Measurements from ENCODE around the gene LRRTM2.

DNA sequence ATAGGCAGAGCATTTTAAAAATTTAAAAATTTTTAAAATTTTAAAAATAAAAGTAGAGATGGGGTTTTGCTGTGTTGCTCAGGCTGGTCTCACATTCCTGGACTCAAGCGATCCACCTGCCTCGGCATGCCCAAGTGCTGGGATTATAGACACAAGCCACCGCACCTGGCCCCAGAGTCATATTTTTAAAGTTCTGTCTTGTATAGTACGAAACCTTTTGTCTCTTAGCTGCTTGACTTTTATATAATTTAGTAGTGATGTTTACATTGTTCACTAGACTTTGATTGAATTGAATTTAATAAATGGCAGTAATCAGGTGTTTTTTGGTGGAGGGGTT is 31.0 kb downstream of the LRRTM2 start:
- TF ChIP-seq ARNTL (CRISPR knock-in tag; IDR thresholded peaks at IDR 0.05; ENCODE audit: borderline replicate concordance, low read depth) (no peak), ZNF565 (CRISPR knock-in tag; conservative IDR thresholded peaks at IDR 0.05; ENCODE audit: low read depth) (no peak), ZFP3 (CRISPR knock-in tag; IDR thresholded peaks at IDR 0.05) (no peak), SNAI2 (CRISPR knock-in tag; IDR thresholded peaks at IDR 0.05) (no peak), CSDC2 (CRISPR knock-in tag; IDR thresholded peaks at IDR 0.05) (no peak), GLIS3 (CRISPR knock-in tag; IDR thresholded peaks at IDR 0.05) (no peak)
- TF ChIP-seq, protein P1, sequence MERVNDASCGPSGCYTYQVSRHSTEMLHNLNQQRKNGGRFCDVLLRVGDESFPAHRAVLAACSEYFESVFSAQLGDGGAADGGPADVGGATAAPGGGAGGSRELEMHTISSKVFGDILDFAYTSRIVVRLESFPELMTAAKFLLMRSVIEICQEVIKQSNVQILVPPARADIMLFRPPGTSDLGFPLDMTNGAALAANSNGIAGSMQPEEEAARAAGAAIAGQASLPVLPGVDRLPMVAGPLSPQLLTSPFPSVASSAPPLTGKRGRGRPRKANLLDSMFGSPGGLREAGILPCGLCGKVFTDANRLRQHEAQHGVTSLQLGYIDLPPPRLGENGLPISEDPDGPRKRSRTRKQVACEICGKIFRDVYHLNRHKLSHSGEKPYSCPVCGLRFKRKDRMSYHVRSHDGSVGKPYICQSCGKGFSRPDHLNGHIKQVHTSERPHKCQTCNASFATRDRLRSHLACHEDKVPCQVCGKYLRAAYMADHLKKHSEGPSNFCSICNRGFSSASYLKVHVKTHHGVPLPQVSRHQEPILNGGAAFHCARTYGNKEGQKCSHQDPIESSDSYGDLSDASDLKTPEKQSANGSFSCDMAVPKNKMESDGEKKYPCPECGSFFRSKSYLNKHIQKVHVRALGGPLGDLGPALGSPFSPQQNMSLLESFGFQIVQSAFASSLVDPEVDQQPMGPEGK (CRISPR knock-in tag; IDR thresholded peaks at IDR 0.05; ENCODE audit: borderline replicate concordance), result no peak
- TF ChIP-seq, protein P2, sequence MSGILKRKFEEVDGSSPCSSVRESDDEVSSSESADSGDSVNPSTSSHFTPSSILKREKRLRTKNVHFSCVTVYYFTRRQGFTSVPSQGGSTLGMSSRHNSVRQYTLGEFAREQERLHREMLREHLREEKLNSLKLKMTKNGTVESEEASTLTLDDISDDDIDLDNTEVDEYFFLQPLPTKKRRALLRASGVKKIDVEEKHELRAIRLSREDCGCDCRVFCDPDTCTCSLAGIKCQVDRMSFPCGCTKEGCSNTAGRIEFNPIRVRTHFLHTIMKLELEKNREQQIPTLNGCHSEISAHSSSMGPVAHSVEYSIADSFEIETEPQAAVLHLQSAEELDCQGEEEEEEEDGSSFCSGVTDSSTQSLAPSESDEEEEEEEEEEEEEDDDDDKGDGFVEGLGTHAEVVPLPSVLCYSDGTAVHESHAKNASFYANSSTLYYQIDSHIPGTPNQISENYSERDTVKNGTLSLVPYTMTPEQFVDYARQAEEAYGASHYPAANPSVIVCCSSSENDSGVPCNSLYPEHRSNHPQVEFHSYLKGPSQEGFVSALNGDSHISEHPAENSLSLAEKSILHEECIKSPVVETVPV (CRISPR knock-in tag; IDR thresholded peaks at IDR 0.05), result no peak
- TF ChIP-seq, protein P3, sequence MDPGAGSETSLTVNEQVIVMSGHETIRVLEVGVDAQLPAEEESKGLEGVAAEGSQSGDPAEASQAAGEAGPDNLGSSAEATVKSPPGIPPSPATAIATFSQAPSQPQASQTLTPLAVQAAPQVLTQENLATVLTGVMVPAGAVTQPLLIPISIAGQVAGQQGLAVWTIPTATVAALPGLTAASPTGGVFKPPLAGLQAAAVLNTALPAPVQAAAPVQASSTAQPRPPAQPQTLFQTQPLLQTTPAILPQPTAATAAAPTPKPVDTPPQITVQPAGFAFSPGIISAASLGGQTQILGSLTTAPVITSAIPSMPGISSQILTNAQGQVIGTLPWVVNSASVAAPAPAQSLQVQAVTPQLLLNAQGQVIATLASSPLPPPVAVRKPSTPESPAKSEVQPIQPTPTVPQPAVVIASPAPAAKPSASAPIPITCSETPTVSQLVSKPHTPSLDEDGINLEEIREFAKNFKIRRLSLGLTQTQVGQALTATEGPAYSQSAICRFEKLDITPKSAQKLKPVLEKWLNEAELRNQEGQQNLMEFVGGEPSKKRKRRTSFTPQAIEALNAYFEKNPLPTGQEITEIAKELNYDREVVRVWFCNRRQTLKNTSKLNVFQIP (CRISPR knock-in tag; IDR thresholded peaks at IDR 0.05; ENCODE audit: borderline replicate concordance, low read depth), result no peak
